NT2/D1 (cell line): ENCODE results near the gene TAOK1.

Experiments
- SUZ12 ChIP-seq: IDR thresholded peaks from 2 replicates; pipeline ENCODE4 v1.6.1; 2011; ENCODE audit not compliant: insufficient read length, insufficient read depth; ENCODE audit errors: extremely low read depth
- YY1 ChIP-seq: IDR thresholded peaks from 2 replicates; pipeline ENCODE4 v1.6.1; 2011; ENCODE audit not compliant: insufficient read length, insufficient read depth
- ZNF274 ChIP-seq: IDR thresholded peaks from 2 replicates; pipeline ENCODE4 v1.6.1; 2011; ENCODE audit warnings: mild to moderate bottlenecking, low read depth, low read length

DNA sequence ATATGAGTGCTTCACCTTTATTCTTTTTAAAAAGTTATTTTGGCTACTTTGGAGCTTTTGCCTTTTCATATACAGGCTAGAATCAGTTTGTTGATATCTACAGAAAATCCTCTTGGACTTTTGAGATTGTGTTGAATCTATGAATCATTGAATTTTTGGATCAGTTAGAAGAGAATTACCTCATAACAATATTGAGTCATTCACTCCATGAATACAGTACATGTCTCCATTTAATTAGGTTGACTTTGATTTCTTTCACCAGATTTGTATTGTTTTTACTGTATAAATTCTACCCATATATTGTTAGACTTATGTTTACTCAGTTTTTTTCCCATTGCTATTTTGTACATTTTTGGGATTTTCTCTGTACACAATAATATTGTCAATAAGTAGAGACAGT lies 54.4 kb downstream of the TAOK1 start:
- no peak for TF ChIP-seq YY1
- TF ChIP-seq ZNF274: no peak
- TF ChIP-seq SUZ12: no peak
